ENCODE results near the gene LKAAEAR1. TPM values are rescaled to one million over a fixed set of nuclear protein-coding genes. Genes with fewer than 3 reads are reported as not detected.
"Not testable (repeated sequence)": the region's sequence is repeated elsewhere in the genome, so short reads cannot be mapped to it uniquely, and the experiment has no call there.

LKAAEAR1 gene
- total RNA-seq, 1 donor from 2014 or later: not detected

- Histone ChIP-seq H3K4me3 (ENCODE audit: low read depth, low read length) (no peak overlapping the region), H3K27me3 (ENCODE audit: control insufficient read depth, insufficient read depth, low read length) (peaks cover 43% of the 10 kb centered on the region), H3K36me3 (ENCODE audit: control insufficient read depth, insufficient read depth, low read length) (no peaks in the 10 kb centered on the region)
- DNase-seq (ENCODE audit: low read depth): no peak
- TF ChIP-seq CTCF (IDR thresholded peaks at IDR 0.05; ENCODE audit: insufficient read depth, low read length, poor library complexity, severe bottlenecking): no peak
These were observed 8.9 kb upstream of the LKAAEAR1 start for GRCh38 chr20:64093013-64093503.

GRCh38 chr20:64092258-64093012 lies 8.2 kb upstream of the LKAAEAR1 start:
- TF ChIP-seq CTCF (IDR thresholded peaks at IDR 0.05; ENCODE audit: insufficient read depth, low read length, poor library complexity, severe bottlenecking): no peak
- DNase-seq (ENCODE audit: low read depth): no peak
- H3K27me3 ChIP-seq (ENCODE audit: control insufficient read depth, insufficient read depth, low read length): peaks cover 47% of the 10 kb centered on the region
- no peaks in the 10 kb centered on the region for H3K36me3 ChIP-seq (ENCODE audit: control insufficient read depth, insufficient read depth, low read length)
- no peak overlapping the region for H3K4me3 ChIP-seq (ENCODE audit: low read depth, low read length)

GRCh38 chr20:64091770-64092169 lies 7.6 kb upstream of the LKAAEAR1 start:
- Histone ChIP-seq H3K36me3 (ENCODE audit: control insufficient read depth, insufficient read depth, low read length) (no peaks in the 10 kb centered on the region), H3K4me3 (ENCODE audit: low read depth, low read length) (no peak overlapping the region), H3K27me3 (ENCODE audit: control insufficient read depth, insufficient read depth, low read length) (peaks cover 49% of the 10 kb centered on the region)
- no peak for DNase-seq (ENCODE audit: low read depth)
- no peak for TF ChIP-seq CTCF (IDR thresholded peaks at IDR 0.05; ENCODE audit: insufficient read depth, low read length, poor library complexity, severe bottlenecking)

GRCh38 chr20:64091340-64091739 lies 7.1 kb upstream of the LKAAEAR1 start:
- DNase-seq (ENCODE audit: low read depth): no peak
- Histone ChIP-seq H3K36me3 (ENCODE audit: control insufficient read depth, insufficient read depth, low read length) (no peaks in the 10 kb centered on the region), H3K27me3 (ENCODE audit: control insufficient read depth, insufficient read depth, low read length) (peaks cover 50% of the 10 kb centered on the region), H3K4me3 (ENCODE audit: low read depth, low read length) (no peak overlapping the region)
- TF ChIP-seq CTCF (IDR thresholded peaks at IDR 0.05; ENCODE audit: insufficient read depth, low read length, poor library complexity, severe bottlenecking): no peak

- peaks cover 58% of the 10 kb centered on the region for H3K27me3 ChIP-seq (ENCODE audit: control insufficient read depth, insufficient read depth, low read length)
- H3K36me3 ChIP-seq (ENCODE audit: control insufficient read depth, insufficient read depth, low read length): no peaks in the 10 kb centered on the region
- DNase-seq (ENCODE audit: low read depth): no peak
These were observed 6.0 kb upstream of the LKAAEAR1 start for GRCh38 chr20:64090165-64090564.

GRCh38 chr20:64088586-64088985 lies 4.4 kb upstream of the LKAAEAR1 start:
- peaks cover 74% of the 10 kb centered on the region for H3K27me3 ChIP-seq (ENCODE audit: control insufficient read depth, insufficient read depth, low read length)
- not testable (repeated sequence) for DNase-seq (ENCODE audit: low read depth); H3K4me3 ChIP-seq (ENCODE audit: low read depth, low read length); H3K36me3 ChIP-seq (ENCODE audit: control insufficient read depth, insufficient read depth, low read length)

More at GRCh38 chr20:64090165-64090564, 6.0 kb upstream of the LKAAEAR1 start:
- no peak overlapping the region for H3K4me3 ChIP-seq (ENCODE audit: low read depth, low read length)
- no peak for TF ChIP-seq CTCF (IDR thresholded peaks at IDR 0.05; ENCODE audit: insufficient read depth, low read length, poor library complexity, severe bottlenecking)

- H3K36me3 ChIP-seq (ENCODE audit: control insufficient read depth, insufficient read depth, low read length); DNase-seq (ENCODE audit: low read depth); H3K4me3 ChIP-seq (ENCODE audit: low read depth, low read length): not testable (repeated sequence)
- H3K27me3 ChIP-seq (ENCODE audit: control insufficient read depth, insufficient read depth, low read length): peaks cover 76% of the 10 kb centered on the region
These were observed 3.1 kb upstream of the LKAAEAR1 start for GRCh38 chr20:64087226-64087825.
